Hematopoietic multipotent progenitor cell treated with erythropoietin and hydrocortisone succinate and interleukin-3 and kit ligand, for 4 days (in vitro differentiated cells): ENCODE results near the gene P2RX6.

Experiments used
- DNase-seq: peaks from one replicate; pipeline ENCODE4 v3.0.0-alpha.2; 2015

The P2RX6 gene

DNA sequence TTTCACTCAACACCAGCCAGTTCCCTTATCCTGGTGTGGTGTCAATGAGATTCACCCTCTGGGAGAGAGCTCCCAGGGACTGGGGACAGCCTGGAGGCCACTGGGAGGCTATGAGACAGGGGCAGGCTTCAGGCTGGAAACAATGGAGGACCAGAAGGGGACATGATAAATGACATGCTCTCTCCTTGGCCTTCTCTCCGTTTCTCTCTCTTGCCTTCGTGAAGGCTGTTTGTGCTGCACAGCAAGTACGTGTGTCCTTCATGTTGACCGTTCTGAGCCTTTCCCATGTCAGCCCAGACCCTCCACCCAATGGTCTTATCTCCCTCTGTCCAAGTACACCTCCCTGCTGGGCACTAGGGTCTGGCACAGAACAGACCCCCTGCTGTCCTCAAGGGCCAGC, 34.4 kb upstream of the P2RX6 start:
- no peak for DNase-seq

DNA sequence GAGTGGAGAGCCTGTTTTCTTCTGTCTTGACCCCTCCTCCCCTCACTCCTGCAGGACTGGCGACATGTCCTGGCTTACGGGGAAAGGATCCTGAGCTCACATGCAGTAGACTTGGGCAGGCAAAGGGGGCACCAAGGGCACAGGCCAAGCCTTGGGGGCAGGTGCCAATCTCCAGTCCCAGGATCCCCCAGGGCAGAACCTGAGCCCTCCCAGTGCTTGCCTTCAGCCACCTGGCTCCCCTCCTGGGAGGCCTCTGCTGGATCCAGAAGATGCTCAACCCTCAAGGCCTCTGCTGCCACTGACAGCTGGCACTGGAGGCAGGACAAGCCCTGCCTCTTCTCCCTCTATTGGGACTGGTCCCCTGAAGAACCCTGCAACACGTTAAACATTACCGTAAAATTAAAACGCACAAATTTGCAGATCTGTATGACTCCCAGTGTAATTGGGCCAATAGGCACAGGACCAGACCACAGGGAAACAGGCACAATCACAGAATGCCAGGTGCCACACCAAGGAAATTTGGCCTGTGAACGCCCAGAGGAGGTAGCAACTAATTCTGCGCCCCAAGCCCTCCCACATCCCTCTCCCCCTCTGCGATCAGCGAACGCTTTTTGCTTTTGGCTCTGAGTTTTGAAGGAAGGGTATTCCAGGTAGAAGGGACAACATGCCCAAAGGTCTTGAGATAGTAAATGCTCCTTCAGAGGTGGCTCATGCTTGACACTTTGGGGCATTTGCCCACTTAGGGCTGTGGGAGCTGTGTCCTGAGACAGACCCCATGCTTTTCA, 33.8 kb upstream of the P2RX6 start:
- DNase-seq, result no peak

DNA sequence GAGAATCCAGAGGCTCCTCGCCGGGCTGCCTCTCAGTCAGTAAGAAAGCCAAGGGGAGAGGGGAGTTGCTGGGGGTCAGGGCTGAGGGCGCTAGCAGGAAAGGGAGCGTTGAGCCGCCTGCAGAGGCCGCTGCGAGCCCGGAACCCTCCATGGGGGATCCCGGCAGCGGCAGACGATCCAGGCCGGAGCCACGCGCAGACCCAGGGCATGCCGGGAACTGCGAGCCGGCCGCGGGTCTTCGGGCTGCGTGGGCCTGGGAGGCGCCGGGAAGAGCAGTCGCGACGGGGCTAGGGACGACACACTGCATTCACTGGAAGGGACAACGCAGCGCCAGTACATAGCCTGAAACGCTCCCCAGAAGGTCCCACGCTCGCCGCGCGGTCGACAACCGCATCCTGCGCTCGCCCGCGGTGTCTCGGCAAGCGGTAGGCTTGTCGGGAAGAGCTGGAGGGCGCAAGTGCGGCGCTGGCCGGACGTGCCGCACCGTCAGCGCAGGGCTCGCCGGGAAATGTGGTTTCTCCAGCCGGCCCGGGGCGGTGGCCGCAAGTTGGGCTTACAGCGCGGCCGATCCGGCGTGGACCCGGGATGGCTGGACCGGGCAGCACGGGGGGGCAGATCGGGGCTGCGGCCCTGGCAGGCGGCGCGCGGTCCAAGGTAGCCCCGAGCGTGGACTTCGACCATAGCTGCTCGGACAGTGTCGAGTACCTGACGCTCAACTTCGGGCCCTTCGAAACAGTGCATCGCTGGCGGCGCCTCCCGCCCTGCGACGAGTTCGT, 33.0 kb upstream of the P2RX6 start, which contains the start of gene LZTR1:
TSS of gene LZTR1 (plus strand) at position 511 of the 776 bp plus-strand sequence. CDS start at position 586, 75 bp downstream.
- DNase-seq, result peak; percentile 93

DNA sequence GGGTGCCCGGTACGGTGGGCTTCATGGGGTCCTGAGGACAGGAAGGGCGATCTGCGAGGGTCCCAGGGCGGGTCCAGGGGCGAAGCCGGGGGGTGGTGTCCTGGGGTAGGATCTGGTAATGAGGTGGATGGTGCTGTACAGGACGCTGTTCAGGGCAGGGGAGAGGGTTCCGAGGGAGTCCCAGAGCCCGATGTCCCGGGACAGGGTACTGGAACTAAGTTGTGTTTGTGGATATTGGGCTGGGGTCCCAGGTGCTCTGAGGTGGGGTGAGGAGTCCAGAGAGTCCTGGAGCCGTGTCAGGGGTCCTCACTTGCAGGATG, 32.4 kb upstream of the P2RX6 start:
- no peak for DNase-seq

DNA sequence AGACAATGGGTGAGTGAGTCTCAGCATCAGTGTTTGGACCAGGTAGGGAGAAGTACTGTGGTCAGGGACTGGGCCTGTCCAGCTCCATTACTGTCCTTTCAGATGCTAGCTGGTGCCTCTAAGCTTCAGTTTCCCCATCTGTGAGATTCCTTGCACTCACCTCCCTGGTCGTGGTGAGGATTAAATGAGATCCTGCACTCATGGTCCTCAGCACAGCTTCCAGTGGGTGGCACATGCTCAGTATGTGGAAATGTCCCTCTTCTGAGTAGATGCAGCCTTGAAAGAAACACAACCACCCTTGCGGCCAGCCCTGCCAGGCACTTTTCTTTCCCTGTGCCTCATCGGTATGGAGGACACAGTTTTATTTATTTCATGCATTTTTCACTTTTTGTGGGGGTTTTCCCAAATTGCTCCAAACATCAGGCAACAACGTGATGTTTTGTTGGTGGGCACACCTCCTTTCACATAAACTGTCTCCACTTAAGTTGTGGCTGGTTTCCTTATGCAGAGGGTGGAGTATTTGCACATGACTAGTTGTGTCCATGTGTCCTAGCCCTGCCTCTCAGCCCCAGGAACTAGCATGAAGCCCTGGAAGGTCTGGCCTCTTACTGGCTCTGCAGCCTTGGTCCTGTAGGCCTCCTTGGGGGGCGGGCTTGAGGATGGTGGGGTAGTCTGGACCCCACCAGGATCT, 31.7 kb upstream of the P2RX6 start:
- DNase-seq, result no peak

DNA sequence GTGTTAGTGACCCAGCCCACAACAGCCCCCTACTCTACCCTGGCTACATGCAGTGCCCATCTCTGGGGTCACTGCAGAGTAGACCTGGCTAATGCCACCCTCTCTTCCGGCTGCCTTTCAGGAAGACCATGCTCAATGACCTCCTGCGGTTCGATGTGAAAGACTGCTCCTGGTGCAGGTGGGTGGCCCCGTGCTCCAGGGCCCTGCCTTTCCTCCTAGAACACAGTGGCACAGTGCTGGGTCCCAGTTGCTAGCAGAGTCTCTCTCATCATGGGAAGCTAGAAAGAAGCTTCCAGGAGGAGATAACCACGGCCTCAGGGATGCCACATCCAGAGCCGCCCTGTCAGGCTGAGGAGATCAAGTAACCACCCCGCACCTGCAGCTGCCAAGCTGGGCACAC, 29.2 kb upstream of the P2RX6 start:
- no peak for DNase-seq

DNA sequence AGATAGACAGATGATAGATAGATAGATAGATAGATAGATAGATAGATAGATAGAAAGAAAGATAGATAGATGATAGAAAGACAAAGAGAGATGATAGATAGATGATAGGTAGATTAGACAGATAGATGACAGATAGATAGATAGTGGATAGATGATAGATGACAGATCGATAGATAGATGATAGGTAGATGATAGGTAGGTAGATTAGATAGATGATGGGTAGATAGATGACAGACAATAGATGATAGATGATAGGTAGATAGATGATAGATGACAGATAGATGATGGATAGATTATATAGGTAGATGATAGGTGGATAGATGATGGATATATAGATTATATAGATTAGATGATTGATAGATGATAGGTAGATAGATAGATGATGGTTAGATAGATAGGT, 28.6 kb upstream of the P2RX6 start:
- no peak for DNase-seq

DNA sequence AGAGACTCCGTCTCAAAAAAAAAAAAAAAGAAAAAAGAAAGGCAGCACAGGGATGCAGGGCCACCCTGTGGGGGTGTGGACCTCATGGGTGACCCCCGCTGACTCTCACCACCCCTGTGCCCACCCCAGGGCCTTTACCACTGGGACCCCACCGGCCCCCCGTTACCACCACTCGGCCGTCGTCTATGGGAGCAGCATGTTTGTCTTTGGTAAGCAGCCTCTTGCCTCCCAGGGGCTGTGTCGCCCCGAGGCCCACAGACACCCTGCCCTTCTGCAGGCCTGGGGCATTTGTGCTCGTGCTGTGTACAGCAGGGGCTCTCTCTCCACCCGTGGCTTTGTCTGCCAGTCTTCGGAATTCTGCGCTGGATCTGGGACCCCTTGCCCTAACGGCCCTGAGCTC, 27.6 kb upstream of the P2RX6 start:
- no peak for DNase-seq

DNA sequence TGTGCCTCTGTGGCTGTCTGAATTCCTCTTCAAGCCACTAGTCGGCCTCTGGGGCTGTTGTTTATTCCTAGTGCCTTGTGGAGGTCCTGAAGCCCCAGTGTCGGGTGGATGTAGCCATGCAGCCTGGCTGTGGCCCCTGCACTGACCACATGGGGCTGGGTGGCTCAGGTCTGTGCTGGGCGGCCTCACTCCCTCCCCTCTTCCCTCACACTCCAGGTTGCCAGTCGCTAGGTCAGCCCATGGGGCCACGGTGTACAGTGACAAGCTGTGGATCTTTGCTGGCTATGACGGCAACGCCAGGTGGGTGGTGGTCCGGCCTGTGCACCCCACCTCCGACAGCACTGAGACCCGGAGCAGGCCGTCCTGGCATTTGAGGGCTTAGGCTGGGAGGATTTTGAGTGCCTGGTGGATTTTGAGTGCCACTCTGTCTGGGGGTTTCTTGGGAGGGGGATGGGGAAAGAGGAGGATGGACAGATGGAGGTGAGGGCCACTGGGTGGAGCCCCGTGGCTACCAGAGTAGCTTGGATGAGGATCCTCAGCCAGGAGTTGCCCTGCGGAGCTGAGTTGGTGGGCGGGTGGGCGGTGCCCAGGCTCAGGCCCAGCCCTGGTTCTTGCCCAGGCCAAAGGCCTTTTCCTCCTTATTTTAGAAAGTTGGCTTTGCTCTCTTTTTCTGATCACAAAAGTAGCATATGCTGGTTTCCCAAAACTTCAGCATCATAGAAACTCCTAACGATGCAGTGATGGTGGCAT, 26.2 kb upstream of the P2RX6 start:
- no peak for DNase-seq

DNA sequence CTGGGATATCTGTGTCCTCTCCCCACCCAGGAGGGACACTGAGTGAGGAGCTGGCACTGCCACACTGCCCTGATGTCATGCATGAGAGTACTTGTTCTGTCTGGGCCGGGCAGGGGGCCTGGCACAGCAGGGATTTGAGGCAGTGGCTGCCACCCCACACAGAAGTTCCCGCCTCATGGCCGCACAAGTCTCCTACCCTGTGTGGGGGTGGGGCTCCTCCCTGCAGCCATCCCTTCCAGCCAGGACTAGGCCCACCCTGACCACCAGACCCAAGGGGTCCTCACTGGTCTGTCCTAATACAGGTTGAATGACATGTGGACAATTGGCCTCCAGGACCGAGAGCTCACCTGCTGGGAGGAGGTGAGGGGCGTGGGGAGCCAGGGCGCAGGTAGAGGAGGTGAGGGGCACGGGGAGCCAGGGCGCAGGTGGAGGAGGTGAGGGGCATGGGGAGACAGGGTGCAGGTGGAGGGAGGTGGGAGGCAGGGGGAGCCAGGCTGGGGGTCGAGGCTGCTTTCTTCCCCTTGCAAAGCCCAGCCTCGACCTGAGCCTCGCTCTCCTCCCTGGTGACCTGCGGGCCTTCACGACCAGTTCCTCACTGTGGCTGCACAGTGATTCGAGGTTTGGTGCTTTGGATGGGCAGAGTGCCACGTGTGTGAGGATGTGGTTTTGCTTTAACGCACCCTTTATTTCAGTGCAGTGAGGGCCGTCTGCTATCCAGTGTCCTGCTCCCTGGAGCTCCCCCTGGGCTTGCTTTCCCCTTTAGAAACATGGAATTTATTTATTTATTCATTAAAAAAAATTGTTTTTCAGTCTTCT, 25.4 kb upstream of the P2RX6 start:
- peak; percentile 41 for DNase-seq

DNA sequence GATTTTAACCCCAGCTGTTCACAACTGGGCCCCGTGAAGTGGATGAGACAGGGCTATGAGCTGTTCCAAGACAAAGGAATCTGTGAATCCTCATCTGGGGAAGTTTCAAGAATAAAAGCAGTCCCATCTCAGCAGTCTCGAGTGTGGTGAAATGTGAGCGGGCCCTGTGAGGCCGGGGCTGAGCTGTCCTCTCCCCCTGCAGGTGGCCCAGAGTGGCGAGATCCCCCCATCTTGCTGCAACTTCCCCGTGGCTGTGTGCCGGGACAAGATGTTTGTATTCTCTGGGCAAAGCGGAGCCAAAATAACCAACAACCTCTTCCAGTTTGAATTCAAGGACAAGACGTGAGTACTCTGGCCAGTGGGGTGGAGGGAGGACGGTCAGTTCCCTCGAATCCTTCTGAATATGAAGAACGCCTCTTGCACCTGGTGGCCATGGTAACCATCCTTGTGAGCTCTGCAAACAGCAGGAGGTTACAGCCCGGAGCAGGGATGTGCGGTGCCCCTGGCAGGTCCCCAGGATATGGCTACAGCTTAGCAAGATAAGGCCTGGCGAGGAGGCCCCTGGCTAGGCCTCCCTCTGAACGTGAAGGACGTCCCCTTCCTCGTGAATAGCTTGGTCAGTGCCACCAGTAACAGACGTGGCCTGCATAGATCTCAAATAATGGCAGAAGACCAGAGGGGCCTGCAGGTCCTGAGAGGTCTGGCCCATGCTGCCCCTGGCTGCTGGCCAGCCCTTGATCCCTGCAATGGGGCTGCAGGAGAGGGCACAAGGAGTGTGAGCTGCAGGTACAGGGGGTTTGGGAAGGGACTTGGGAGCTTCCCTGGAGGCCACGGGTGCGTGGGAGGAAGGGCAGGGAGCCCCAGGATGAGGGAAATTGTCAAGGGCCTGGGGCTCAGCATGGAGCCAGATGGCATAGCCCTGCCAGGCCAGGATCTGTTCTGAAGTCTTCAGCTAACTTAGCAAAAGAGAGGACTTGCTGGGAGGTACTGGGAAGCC, 24.5 kb upstream of the P2RX6 start:
- no peak for DNase-seq

DNA sequence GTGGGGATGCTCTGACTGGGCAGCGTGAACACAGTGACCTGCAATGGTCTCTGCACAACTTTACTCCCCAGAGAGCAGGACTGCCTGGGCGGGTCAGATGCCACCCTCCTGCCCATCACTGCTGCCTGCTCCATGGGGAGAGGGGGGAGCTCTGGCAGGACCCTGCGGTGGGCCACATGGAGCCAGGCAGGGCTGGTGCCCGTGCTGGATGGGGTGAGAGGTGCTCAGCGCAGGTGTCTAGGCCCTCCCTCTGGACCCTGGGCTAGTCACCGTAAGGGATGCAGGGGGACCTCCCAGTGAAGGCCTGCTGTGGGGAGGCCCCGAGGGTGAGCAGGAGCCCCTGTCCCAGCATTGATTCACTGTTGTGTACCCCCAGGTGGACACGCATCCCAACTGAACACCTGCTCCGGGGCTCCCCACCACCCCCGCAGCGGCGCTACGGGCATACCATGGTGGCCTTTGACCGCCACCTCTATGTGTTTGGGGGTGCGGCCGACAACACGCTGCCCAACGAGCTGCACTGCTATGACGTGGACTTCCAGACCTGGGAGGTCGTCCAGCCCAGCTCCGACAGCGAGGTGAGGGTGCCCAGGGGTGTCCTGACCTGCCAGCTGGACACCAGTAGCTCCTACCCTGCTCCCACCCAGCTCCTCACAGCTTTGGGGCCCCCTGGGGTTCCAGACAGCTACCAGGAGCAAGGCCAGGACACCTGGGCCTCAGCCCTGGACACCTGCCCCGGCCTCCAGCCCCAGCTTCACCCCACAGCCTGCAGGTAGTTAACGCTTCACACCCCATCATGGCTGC, 23.5 kb upstream of the P2RX6 start:
- DNase-seq, result no peak

DNA sequence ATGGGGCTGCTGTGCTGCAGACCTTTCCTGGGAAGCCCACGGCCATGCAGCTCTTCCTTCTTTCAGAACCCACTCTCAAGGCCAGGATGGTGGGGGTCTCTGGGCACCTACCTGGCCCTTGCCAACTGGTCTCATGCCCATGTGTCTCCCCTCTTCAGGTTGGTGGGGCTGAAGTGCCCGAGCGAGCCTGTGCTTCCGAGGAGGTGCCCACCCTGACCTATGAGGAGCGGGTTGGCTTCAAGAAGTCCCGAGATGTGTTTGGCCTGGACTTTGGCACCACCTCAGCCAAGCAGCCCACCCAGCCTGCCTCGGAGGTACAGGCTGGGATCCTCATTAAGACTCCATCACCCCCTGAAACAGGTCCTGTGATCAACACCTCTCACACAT, 22.9 kb upstream of the P2RX6 start:
- DNase-seq, result no peak

DNA sequence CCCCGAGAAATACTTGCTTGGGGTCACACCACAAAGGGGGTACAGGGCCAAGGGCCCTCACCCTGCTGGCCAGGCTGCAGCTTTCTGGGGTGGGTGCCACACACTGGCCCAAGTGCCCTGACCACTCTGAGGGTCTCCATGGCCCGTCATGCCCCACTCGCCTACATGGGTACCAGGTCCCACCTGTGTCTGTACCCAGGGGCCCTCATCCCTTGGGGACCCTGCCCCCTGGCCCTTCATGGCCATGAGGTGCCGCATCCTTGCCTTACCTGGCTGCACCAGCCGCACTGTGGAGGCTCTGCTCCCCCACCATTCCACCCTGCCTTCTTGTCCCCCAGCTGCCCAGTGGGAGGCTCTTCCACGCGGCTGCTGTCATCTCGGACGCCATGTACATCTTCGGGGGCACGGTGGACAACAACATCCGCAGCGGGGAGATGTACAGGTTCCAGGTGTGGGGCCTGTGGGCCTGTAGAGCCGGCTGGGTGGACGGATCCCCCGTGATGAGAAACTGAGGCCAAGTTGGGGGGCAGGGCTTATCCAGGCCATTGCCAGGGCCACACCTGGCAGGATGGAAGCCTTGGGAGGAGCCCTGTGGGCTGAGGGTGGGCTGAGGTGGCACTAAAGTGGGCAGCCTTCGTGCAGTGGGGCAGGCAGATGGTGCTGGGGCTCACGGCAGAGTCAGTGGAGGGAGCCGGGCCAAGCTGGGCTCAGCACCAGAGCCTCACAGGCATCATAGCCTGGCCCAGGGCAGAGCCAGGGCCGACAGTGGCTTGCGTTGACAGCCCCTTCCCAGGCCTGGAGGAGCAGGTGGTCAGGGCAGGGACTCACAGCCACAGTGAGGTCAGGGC, 22.3 kb upstream of the P2RX6 start:
- no peak for DNase-seq

DNA sequence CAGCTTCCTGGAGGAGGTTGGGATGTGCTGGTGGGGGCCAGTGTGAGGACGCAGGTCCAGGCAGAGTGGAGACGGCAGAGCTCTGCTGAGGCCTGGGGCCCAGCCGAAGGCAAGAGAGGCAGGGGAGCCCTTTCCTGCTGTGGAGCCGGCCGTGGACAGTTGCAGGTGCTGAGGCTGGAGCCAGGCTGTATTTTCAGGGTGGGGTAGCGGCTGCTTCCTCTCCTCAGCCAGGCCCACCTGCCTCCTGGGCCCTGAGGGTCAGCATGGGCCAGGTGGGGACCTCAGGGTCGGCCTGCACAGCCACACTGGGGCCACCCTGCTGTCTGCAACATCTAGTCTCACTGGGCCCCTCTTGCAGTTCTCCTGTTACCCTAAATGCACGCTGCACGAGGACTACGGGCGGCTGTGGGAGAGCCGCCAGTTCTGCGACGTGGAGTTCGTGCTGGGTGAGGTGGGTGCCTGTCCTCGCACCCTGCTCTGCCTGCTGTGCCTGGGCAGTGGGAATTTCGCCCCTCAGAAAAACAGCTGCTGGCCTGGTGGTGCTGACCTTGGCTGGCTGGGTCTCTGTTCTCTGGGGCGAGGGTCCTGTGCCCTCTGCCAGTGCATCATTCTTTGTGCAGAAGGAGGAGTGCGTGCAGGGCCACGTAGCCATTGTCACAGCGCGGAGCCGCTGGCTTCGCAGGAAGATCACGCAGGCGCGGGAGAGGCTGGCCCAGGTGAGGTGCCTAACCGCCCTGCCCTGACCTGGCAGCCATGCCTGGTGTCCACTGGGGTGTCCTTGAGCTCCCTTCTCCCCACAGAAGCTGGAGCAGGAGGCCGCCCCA, 21.4 kb upstream of the P2RX6 start:
- no peak for DNase-seq

DNA sequence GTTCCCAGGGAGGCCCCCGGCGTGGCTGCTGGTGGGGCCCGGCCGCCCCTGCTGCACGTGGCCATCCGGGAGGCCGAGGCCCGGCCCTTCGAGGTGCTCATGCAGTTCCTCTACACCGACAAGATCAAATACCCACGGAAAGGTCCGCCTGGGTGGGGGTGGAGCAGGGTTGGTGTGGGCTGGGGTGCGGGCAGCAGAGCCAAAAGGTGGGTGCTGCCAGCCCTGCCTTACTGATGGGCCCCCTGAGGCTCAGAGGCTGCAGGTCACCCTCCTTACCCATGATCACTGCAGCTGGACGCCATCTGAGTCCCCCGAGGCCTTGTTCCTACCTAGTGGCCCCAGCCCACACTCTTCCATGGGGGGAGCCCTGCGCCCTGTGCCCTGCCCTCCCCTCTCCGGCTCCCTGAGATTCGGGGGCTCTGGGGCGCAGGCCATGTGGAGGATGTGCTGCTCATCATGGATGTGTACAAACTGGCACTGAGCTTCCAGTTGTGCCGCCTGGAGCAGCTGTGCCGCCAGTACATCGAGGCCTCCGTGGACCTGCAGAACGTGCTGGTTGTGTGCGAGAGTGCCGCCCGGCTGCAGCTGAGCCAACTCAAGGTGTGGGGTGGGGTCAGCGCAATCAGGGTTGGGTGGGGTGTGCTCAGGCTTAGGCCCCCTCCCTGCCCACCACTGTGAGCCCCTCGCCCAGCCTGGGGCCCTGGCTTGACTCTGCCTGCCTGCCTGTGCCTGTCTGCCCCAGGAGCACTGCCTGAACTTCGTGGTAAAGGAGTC, 20.6 kb upstream of the P2RX6 start:
- no peak for DNase-seq

DNA sequence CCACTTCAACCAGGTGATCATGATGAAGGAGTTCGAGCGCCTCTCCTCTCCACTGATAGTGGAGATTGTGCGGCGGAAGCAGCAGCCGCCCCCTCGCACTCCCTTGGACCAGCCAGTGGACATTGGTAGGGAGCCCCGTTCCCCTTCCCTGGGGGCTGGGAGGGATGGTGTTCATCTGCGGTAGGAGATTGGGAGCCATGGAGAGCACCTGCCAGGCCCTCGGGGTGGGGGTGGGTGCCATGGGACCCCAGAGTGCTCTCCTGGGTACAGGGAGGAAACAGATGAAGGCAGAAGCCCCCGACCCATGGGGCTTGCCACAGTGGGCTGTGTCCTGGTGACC, 20.1 kb upstream of the P2RX6 start:
- DNase-seq, result no peak
